Astrocyte of the hippocampus (primary cell): ENCODE measurements around the gene ZNF586.
"Not testable (repeated sequence)": the region's sequence is repeated elsewhere in the genome, so short reads cannot be mapped to it uniquely, and the experiment has no call there.

Experiments
- DNase-seq: peaks from one replicate; pipeline ENCODE4 v3.0.0; 2011; ENCODE audit warnings: low read depth, low spot score

Gene ZNF586

GRCh38 chr19:57769345-57770131 is at the start of gene ZNF586:
Gene ZNF586, plus strand, starts transcription at chr19:57769676. Its CDS starts 167 bp downstream, at chr19:57769843.
- DNase-seq: peak; percentile 97

DNA sequence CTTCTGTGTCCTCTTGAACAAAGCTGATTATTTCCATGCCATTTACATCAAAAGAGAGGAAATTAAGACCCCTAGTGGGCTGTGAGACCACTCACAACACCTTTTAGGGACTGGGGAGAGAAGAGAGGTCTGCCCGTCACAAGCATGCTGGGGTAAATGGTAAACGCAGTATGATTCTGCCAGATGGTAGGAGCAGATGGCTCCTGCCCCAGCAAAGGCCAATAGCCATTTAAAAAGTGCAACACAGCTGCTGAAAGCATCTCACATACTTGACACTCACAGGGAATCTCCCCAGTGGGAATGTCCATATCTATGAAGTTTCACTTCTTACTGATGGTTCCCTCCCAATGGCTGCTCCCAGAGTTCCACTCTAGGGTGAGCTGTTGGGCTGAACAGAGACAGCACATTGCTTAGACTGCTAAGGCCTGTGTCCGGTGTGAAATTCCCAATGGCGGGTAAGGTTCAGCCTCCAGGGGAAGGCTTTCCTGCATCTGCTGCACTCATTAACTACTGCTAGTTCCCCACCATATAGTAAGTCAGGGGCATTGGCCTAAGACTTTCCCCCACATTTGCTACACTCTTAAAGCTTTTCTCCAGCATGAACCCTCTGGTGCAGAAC is 49.5 kb upstream of the ZNF586 start:
- no peak for DNase-seq

DNA sequence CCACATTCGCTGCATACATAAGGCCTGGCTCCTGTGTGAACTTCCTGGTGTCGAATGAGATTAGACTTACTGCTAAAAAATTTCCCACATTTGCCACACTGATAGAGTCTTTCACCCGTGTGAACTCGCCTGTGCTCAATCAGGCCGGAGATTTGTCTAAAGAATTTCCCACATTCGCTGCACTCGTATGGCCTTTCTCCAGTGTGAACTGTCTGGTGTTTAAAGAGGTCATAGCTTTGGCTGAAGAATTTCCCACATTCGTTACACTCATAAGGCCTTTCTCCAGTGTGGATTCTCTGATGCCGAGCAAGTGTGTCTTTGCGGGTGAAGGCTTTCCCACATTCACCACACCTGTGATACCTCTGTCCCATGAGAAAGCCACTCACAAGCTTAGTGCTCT is 48.6 kb upstream of the ZNF586 start:
- DNase-seq: no peak

GRCh38 chr19:57738320-57738719 is 31.2 kb upstream of the ZNF586 start:
- DNase-seq: peak; percentile 56

DNA sequence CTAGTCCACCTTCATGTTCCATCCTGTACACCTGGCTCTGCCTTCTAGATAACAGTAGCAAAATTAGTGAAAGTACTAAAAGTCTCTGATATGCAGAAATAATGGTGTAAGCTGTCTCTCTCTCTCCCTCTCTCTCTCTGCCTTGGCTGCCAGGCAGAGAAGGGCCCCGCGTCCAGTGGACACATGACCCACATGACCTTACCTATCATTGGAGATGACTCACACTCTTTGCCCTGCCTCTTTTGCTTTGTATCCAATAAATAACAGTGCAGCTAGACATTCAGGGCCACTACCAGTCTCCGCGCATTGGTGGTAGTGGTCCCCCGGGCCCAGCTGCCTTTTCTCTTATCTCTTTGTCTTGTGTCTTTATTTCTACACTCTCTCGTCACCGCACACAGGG is 30.7 kb upstream of the ZNF586 start:
- DNase-seq: not testable (repeated sequence)

- peak; percentile 95 for DNase-seq
Observed at GRCh38 chr19:57746580-57747471, 22.6 kb upstream of the ZNF586 start, which contains the start of gene ZNF776. Gene ZNF776, plus strand, starts transcription at chr19:57746815. Its CDS starts 244 bp downstream, at chr19:57747059.

DNA sequence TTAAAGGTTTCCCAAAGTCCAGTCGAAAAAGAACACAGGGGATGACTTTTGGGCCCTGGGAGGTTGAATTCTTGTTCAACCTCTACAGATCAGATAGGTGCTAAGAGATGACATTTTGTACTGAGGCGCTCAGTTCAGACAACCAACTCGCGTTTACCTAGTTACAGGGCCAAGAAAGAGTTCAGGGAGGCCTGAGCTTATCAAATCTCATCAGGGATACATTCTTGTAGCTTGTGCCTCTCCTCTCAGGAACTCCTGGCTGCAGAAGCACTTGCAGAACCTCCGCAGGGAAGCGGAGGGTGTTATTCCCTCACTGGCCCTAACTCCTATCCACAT is 22.0 kb upstream of the ZNF586 start:
- no peak for DNase-seq

GRCh38 chr19:57748029-57748428 is 21.4 kb upstream of the ZNF586 start:
- no peak for DNase-seq

DNA sequence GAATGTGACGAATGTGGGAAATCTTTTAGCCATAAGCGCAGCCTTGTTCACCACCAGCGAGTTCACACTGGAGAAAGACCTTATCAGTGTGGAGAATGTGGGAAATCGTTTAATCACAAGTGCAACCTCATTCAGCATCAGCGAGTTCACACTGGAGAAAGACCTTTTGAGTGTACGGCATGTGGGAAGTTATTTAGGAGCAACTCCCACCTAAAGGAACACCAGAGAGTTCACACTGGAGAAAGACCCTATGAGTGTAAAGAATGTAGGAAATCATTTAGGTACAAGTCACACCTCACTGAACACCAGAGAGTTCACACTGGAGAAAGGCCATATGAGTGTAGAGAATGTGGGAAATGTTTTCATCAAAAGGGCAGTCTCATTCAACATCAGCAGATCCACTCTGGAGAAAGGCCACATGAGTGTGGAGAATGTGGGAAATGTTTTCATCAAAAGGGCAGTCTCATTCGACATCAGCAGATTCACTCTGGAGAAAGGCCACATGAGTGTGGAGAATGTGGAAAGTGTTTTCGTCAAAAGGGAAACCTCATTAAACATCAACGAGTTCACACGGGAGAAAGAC is 15.3 kb upstream of the ZNF586 start:
- DNase-seq: no peak

- no peak for DNase-seq
Observed at GRCh38 chr19:57755031-57755430, 14.4 kb upstream of the ZNF586 start.

- DNase-seq: no peak
Observed at GRCh38 chr19:57757941-57758340, 11.5 kb upstream of the ZNF586 start.

- no peak for DNase-seq
Observed at GRCh38 chr19:57759096-57759495, 10.4 kb upstream of the ZNF586 start.

DNA sequence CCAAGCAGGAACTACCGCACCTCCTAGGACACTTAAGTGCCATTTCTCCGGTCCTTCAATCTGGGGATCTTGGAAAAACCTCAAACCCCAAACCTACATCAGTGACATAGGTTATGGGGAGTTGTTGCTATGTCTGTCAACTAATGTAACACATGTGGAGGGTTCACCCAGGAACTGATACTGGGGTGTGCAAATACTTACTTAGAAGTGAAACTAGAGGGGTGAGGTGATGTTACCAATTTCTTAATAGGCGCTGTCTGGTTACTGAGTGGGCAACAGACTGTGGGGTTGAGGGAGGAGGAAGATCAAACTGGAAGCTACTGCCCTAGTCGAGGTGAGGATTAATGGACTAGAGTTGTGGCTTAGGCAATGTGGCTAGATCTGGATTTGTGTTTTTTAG is 1.9 kb downstream of the ZNF586 start:
- no peak for DNase-seq

- DNase-seq: no peak
Observed at GRCh38 chr19:57773488-57773887, 4.0 kb downstream of the ZNF586 start.

- DNase-seq: no peak
Observed at GRCh38 chr19:57776764-57777296, 7.4 kb downstream of the ZNF586 start.

DNA sequence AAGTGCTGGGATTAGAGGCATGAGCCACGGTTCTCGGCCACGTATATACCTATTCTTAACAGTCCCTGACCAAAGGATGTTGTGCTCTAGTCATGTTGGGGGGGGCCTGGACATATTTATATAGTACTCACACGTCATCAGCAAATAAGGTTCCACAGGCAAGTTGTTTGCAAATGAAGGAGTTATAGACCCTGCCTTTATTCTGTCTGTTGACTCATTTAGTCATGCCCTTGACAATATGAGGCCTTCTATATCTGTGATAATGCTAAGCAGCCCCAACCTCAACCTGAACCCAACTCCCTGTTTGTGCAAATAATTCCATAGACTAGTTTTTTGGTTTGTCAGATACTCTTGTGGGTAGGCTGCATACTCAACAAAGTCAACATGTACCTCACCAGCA is 8.9 kb downstream of the ZNF586 start:
- DNase-seq: no peak

DNA sequence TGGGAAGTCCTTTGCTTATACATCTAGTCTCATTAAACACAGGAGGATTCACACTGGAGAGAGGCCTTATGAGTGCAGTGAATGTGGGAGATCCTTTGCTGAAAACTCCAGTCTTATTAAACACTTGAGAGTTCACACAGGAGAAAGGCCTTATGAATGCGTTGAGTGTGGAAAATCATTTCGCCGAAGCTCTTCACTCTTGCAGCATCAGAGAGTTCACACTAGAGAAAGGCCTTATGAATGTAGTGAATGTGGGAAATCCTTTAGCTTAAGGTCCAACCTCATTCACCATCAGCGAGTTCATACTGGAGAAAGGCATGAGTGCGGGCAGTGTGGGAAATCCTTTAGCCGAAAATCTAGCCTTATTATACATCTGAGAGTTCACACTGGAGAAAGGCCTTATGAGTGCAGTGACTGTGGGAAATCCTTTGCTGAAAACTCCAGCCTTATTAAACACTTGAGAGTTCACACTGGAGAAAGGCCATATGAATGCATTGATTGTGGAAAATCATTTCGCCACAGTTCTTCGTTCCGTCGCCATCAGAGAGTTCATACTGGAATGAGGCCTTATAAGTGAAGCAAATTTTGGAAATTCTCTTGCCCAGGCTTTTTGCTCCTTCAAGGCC is 9.9 kb downstream of the ZNF586 start:
- DNase-seq: no peak

DNA sequence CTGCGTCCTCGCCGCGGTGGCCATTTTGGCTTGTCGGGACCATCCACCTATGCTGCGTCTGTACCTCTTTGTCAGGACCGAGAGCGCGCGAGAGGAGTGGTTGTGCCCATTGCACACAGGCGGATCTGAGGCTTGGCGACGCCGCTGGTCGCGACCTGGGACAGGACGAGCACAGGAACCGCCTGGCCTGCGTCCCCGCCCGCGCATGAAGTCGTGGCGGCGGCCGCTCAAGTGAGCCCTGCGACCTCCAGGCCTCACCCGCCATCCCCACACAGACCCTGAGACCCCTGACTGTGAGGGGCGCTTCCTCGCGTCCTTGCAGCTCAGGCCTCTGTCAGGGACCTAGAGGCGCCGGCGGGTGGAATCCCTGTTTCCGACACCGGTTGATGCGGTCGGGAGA is 16.8 kb downstream of the ZNF586 start:
- no peak for DNase-seq

GRCh38 chr19:57786906-57787305 is 17.4 kb downstream of the ZNF586 start:
- no peak for DNase-seq

DNA sequence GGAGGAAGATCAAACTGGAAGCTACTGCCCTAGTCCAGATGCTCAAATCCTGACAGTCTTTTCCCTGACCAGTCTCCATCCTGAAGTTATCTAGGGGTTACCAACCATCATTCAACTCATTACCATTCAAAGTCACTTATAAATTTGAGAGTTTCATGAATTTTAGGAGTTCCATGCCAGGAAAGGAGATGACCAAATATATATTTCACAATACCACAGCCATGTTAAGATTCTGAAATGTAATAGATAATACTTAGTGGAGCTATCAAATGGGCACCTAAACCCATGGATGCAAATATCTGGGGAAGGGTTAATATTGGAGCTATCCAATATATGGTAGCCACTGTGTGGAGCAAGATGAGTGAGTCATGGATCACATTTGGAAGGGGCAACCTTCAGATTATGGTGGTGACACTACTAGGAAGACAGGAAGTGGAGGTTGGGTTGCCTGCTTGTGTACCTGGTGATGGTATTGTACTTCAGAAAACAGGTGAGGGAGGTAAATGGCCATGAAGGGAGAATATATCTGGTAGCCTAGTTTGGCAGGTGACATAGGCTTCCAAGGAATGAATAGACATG is 18.7 kb downstream of the ZNF586 start:
- DNase-seq: no peak

DNA sequence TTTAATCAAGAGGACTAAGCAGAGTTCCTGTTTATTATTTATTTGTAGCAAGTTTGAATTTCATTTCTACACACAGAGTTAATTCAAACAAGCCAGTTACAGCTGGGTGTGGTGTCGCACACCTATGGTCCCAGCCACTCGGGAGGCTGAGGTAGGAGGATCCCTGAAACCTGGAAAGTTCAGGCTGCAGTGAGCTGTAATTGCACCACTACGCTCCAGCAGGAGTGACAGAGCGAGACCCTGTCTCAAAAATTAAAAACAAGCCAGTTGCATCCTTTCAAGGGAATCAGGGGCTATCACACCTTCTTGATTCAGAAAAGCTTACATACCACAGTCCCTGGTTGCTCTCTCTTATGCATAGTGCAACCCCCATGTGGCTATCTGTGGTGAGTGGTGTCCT is 19.8 kb downstream of the ZNF586 start:
- DNase-seq: no peak
